A549 treated with DMSO at 1 μM for 4 hours (cell line): ENCODE measurements around the gene SLX9. TPM values are rescaled to one million over a fixed set of nuclear protein-coding genes. Genes with fewer than 3 reads are reported as not detected.

ENCODE experiments used
- total RNA-seq: library from RNA; stranded (reverse); fragments of 200-300 nt; extraction: Qiagen RNA extraction; gene quantifications from 5 replicates; pipeline ENCODE4 v1.2.3, GENCODE V29; 2022; ENCODE audit warnings: low read depth

SLX9 gene, protein sequence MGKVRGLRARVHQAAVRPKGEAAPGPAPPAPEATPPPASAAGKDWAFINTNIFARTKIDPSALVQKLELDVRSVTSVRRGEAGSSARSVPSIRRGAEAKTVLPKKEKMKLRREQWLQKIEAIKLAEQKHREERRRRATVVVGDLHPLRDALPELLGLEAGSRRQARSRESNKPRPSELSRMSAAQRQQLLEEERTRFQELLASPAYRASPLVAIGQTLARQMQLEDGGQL
- total RNA-seq: 37.6 to 57.9 TPM (median 52.5 TPM) in 5 replicates

DNA sequence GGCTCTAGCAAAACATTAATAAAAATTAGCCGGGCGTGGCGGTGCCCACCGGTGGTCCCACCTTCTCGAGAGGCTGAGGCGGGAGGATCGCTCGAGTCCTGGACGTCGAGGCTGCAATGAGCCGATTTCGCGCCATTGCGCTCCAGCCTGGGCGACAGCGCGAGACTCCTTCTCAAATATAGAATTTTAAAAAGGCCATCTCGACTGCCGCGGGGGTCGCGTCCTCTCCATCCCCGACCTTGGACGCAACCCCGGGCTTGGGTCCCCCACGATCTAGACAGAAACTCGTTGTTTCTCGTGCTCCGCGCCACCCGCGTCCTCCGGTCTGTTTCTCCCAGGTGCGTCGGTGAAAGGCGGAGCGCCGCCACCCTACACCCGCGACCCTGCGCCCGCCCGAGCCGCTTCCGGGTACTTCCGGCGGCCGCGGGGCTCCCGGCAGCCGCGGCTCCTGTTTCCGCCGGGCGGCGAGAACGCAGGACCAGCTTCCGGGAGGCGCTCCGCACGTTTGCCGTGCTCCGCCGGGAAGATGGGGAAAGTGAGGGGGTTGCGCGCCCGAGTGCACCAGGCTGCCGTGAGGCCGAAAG, at the start of gene SLX9:
Gene SLX9 (plus strand): TSS at position 498 of the 584 bp plus-strand sequence. CDS start 29 bp downstream, at position 527.

DNA sequence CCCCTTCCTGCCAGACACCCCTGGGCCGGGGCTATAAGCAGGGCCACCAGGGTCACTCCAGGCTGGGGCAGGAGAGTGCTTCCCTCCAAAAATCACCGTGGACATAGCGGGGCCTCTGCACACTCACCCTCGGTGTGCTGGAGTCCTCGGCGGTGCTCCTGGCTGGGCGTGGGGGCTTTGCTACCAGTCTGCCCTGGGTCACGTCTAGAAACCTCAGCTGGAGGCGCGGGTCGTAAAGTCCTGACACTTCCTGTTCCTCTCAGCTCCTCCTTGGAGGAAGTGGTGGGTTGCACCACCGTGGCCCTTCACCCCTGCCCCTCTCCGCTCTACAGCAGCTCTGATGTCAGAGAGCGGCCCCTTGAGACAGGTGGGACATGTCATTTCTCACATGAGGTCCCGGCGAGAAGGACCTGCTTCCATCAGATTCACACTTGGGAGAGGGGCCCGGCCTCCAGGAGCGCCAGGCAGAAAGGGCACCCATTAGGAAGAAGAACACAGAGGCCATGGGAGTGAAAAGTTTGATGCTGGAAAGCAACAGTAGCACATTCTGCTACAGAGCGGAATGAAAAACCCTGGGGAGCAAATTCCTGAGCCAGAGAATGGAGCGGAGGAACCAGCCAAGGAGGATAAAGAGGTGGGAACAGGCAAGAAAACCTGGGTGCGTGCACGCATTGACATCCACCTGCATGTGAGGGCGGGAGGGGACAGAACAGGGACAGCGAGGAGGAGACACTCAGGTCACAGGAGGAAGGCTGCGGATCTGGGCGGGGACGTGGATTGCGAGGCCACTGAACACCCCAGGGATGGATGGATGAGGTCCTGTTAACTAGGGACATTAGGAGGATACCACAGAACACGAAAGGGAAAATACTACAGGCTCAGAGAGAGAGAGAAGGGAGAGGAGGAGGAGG, 18.9 kb upstream of the SLX9 start, which contains the start of gene ITGB2:
Gene ITGB2 (minus strand): TSS at position 206 of the 911 bp plus-strand sequence. CDS start 10,117 bp downstream, outside the sequence.

Other genes with a start within 250 kb of the SLX9 start
- gene KRTAP10-12, start 242.9 kb upstream of the SLX9 start, total RNA-seq: not detected in 5 replicates
- not detected in 5 replicates for gene TSPEAR, start 228.5 kb upstream of the SLX9 start, total RNA-seq
- gene UBE2G2, start 138.2 kb upstream of the SLX9 start, total RNA-seq: 32.0 to 38.3 TPM (median 35.3 TPM) in 5 replicates
- gene SUMO3, start 122.0 kb upstream of the SLX9 start, total RNA-seq: 63.0 to 67.5 TPM (median 65.3 TPM) in 5 replicates
- gene PTTG1IP, start 66.3 kb upstream of the SLX9 start, total RNA-seq: 90.5 to 112 TPM (median 103 TPM) in 5 replicates
- 0.80 to 1.0 TPM (median 0.88 TPM) in 5 replicates for gene ITGB2, start 19.1 kb upstream of the SLX9 start, total RNA-seq
- 4.4 to 6.3 TPM (median 4.9 TPM) in 5 replicates for gene ADARB1, start 134.6 kb downstream of the SLX9 start, total RNA-seq